ENCODE data around the gene PRDM7.
"Not testable (repeated sequence)": the region's sequence is repeated elsewhere in the genome, so short reads cannot be mapped to it uniquely, and the experiment has no call there.

The PRDM7 gene

DNA sequence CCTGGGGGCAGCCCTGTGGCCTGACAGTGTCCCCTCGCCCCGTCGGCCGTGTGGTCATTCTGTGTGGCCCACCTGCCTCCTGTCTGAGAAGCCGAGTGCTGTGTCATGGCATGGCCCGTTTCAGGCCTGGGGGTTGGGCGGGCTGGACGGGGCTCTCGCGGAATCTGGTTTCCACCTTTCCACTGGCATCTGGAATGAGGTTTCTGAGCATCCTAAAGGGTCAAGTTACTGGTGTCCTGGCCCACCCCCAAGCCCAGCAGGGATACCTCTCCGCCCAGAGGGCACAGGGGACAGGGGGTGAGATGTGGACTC is 65.7 kb downstream of the PRDM7 start:
- no peak for DNase-seq

GRCh38 chr16:90010676-90011507 is 66.2 kb downstream of the PRDM7 start:
- DNase-seq: no peak

- no peak for DNase-seq
These were observed 67.8 kb downstream of the PRDM7 start for GRCh38 chr16:90009172-90009899.

- DNase-seq: no peak
These were observed 68.4 kb downstream of the PRDM7 start for GRCh38 chr16:90008708-90009145.

- not testable (repeated sequence) for DNase-seq
These were observed 69.4 kb downstream of the PRDM7 start for GRCh38 chr16:90007635-90008234.

DNA sequence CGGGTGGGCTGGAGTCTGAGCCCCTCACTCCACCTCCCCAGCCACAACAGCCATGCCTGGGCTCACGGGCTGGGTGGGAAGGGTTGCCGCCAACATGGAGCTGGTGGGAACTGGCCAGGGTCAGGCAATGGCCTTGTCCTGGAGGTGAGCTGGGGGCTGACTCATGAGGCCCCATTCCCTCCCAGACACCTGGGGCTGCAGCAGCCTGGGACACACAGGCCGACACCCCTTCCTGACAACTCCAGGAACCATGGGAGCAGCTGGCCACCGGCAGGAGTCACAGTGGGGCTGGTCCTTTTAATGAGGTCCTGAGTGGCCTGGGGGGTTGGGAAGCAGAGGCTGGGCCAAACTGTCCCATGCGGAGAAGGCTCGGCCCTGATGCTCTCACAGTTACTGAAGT is 70.1 kb downstream of the PRDM7 start:
- peak; percentile 53 for DNase-seq

Measured in islet precursor cell (in vitro differentiated cells).